ENCODE data around the gene SSUH2. TPM values are rescaled to one million over a fixed set of nuclear protein-coding genes. Genes with fewer than 3 reads are reported as not detected.

The SSUH2 gene
- total and polyA plus RNA-seq, 2 of the 13 experiments (the other 11 are each of a cell fraction or from before 2014, with no cell fraction given), result 38.1 to 136 TPM

DNA sequence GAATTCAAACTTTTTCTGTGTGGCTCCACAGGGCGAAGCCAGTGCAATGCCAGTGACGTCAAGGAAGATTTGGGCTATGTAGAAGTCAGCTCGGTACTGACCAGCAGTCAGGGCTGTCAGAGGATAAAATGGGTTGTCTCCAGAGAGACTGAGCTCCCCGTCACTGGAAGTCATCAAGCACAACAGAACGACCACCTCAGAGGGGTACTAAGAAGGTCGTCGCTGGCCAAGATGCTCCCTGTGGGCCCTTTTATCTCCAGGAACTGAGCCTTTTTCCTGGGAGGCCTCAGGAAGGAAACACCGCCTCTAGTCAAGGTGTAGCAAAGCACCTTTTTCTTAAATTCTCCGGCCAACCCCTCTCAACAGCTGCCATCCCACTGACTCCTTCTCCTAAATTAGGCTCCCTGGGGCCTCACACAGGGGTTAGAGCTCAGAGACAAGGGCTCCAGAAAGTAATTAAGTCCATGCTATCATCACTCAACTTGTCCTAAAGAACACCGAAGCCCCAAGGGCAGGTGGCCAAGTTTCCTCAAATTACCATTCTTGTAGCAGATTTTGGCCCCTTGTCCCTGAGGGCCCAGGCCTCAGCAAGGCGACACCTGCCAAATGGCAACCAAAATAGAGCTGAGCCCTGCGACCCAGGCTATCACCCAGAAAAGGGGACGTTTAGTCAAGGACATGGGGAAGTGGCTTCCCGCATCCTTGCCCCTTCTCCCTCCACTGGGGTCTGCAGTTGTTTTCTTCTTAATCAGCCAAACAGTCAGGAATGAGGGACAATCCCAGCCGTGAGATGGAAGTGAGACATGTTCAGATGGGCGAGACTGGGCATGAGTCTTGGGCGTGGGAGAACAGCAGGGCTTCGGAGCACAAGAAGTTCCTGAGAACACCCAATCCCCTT is 48.0 kb downstream of the SSUH2 start (continued):
- no peak for TF ChIP-seq ZNF407 (CRISPR knock-in tag; IDR thresholded peaks at IDR 0.05; ENCODE audit: not compliant biosample characterization)
- TF ChIP-seq BRCA1 (CRISPR knock-in tag; IDR thresholded peaks at IDR 0.05), result no peak

DNA sequence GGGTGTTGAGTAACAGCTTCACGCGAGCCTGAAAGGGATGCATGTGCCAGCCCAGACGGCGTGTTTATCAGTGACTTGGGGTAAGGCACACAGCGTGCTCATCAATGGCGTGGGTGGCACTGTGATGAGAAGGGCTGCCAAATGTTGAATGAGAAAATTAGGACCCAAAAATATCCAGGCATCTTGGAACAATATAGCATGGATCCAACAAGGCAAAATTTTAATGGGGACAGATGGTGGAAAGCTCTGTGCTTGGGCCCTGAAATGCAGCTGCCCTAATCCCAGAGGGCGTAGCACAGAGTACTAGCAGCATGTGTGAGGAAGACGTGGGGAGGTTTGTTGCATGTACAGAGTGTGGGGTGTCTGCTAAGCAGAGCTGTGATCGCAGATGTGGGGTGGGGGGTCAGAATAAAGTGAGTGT is 48.9 kb downstream of the SSUH2 start:
- no peak overlapping the region for H3K9ac ChIP-seq (ENCODE audit: insufficient read depth, low read depth, low read length)
- H3K79me2 ChIP-seq (ENCODE audit: insufficient read depth, low read length), result no peaks in the 10 kb centered on the region
- CTCF ChIA-PET (ENCODE audit: low intra/inter-chr PET ratio, low total read pairs), result no interaction called here
- peaks cover 7% of the 10 kb centered on the region for H3K4me1 ChIP-seq (ENCODE audit: insufficient read depth, low read length)
- no TSS peak for BruUV-seq (replicated peaks)
- H3K4me2 ChIP-seq (ENCODE audit: low read depth, low read length), result no peak overlapping the region
- peaks cover 3 to 7% of the 10 kb centered on the region in 2 experiments; a peak in 3 of 5 replicates for H3K27me3 ChIP-seq (ENCODE audit: control insufficient read depth in 1 of 2, insufficient read depth in 2 of 2, low read length in 2 of 2)
- no peaks in the 10 kb centered on the region for H3K9me3 ChIP-seq (ENCODE audit: low read length)
- no peak overlapping the region for H2AFZ ChIP-seq (ENCODE audit: low read length)
- no peak for FAIRE-seq
- POLR2A ChIA-PET, result no interaction called here
- H3K36me3 ChIP-seq (replicated peaks in 1 of 2; ENCODE audit: control insufficient read depth in 1 of 2, insufficient read depth in 2 of 2, low read length in 2 of 2), result no peaks in the 10 kb centered on the region
- no peaks in the 10 kb centered on the region for H4K20me1 ChIP-seq (ENCODE audit: insufficient read depth, low read length)
- 41% methylated on average over 9 of the region's 9 CpGs for WGBS (ENCODE audit: low lambda C conversion rate)
- in situ Hi-C loops (cut with HindIII; ENCODE audit: extremely low pct_ligation_motif_present, low pct_unique_long_range_greater_than_20kb), result no loop called here
- H3K4me3 ChIP-seq (replicated peaks in 1 of 3; ENCODE audit: insufficient read depth in 1 of 3, low read depth in 2 of 3, low read length in 3 of 3), result no peak overlapping the region
- ATAC-seq, result 0 out of 3 replicates have a peak, but pooled peaks have one; percentile 30
- intact Hi-C loops (cut with micrococcal nuclease; ENCODE audit: unreplicated experiment), result no loop called here
- no peak overlapping the region for H3K27ac ChIP-seq (ENCODE audit: extremely low read length, insufficient read depth, low read length)
- no peak for DNase-seq (ENCODE audit: low spot score)
- TF ChIP-seq PCBP1 (IDR thresholded peaks at IDR 0.05; ENCODE audit: borderline replicate concordance, low read depth, low read length) (no peak), HOXA5 (CRISPR knock-in tag; IDR thresholded peaks at IDR 0.05) (no peak), ZSCAN29 (CRISPR knock-in tag; conservative IDR thresholded peaks at IDR 0.05) (no peak), PITX1 (CRISPR knock-in tag; IDR thresholded peaks at IDR 0.05) (no peak)
- TF ChIP-seq, protein P1, sequence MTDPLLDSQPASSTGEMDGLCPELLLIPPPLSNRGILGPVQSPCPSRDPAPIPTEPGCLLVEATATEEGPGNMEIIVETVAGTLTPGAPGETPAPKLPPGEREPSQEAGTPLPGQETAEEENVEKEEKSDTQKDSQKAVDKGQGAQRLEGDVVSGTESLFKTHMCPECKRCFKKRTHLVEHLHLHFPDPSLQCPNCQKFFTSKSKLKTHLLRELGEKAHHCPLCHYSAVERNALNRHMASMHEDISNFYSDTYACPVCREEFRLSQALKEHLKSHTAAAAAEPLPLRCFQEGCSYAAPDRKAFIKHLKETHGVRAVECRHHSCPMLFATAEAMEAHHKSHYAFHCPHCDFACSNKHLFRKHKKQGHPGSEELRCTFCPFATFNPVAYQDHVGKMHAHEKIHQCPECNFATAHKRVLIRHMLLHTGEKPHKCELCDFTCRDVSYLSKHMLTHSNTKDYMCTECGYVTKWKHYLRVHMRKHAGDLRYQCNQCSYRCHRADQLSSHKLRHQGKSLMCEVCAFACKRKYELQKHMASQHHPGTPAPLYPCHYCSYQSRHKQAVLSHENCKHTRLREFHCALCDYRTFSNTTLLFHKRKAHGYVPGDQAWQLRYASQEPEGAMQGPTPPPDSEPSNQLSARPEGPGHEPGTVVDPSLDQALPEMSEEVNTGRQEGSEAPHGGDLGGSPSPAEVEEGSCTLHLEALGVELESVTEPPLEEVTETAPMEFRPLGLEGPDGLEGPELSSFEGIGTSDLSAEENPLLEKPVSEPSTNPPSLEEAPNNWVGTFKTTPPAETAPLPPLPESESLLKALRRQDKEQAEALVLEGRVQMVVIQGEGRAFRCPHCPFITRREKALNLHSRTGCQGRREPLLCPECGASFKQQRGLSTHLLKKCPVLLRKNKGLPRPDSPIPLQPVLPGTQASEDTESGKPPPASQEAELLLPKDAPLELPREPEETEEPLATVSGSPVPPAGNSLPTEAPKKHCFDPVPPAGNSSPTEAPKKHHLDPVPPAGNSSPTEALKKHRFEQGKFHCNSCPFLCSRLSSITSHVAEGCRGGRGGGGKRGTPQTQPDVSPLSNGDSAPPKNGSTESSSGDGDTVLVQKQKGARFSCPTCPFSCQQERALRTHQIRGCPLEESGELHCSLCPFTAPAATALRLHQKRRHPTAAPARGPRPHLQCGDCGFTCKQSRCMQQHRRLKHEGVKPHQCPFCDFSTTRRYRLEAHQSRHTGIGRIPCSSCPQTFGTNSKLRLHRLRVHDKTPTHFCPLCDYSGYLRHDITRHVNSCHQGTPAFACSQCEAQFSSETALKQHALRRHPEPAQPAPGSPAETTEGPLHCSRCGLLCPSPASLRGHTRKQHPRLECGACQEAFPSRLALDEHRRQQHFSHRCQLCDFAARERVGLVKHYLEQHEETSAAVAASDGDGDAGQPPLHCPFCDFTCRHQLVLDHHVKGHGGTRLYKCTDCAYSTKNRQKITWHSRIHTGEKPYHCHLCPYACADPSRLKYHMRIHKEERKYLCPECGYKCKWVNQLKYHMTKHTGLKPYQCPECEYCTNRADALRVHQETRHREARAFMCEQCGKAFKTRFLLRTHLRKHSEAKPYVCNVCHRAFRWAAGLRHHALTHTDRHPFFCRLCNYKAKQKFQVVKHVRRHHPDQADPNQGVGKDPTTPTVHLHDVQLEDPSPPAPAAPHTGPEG (CRISPR knock-in tag; IDR thresholded peaks at IDR 0.05), result no peak

Measured in HepG2 (cell line).